Esophagus squamous epithelium (tissue), 5 donors: ENCODE measurements around the gene TTC27. TPM values are rescaled to one million over a fixed set of nuclear protein-coding genes. Genes with fewer than 3 reads are reported as not detected.

Source experiments
- DNase-seq: peaks from one replicate; lab custom pipeline; 2025; lab: John Stamatoyannopoulos, UW
- H3K27ac ChIP-seq, 4 donors: fragments of 200-600 bp; sonication (generic); one replicate each; pipeline ENCODE4 v1.5.1; 2016 to 2019; ENCODE audit warnings: mild to moderate bottlenecking in 1 of 4
- H3K27me3 ChIP-seq, 4 donors: fragments of 200-600 bp; sonication (generic); 1 replicate in 3 of 4; 2 replicates in 1 of 4; pipeline versions ENCODE4 v1.5.1 to v1.6.0; 2017 to 2021; ENCODE audit warnings: antibody characterized with exemption in 1 of 4
- H3K36me3 ChIP-seq, 3 donors: fragments of 200-600 bp; sonication (generic); one replicate each; pipeline ENCODE4 v1.5.1; 2016 to 2019
- H3K4me1 ChIP-seq, 3 donors: fragments of 200-600 bp; sonication (generic); one replicate each; pipeline ENCODE4 v1.5.1; 2017 to 2019
- H3K4me3 ChIP-seq, 4 donors: fragments of 200-600 bp; sonication (generic); 1 replicate in 3 of 4; 2 replicates in 1 of 4; pipeline ENCODE4 v1.5.1; 2016 to 2019; ENCODE audit warnings: mild to moderate bottlenecking in 2 of 4, moderate library complexity in 1 of 4
- H3K9me3 ChIP-seq, 3 donors: fragments of 200-600 bp; sonication (generic); one replicate each; pipeline ENCODE4 v1.5.1; 2016 to 2019
- CTCF ChIP-seq, 6 experiments: fragments of 450-650 bp in 4 of 6; fragments of 200-600 bp in 2 of 6; sonication (generic) in 2 of 6; IDR thresholded peaks; one replicate each; pipeline ENCODE4 v1.5.1; 2016 to 2019; ENCODE audit warnings: antibody characterized with exemption in 6 of 6, mild to moderate bottlenecking in 4 of 6, moderate library complexity in 4 of 6
- POLR2A ChIP-seq, 4 donors: fragments of 450-650 bp; IDR thresholded peaks; one replicate each; pipeline ENCODE4 v1.6.1; 2017; ENCODE audit warnings: antibody characterized with exemption in 4 of 4, mild to moderate bottlenecking in 4 of 4, moderate library complexity in 3 of 4
- WGBS, 2 donors: methylation state at CpG; one replicate each; pipeline ENCODE4 v1.1.5; 2018; 5-methylcytosine and 5-hydroxymethylcytosine counted together
- intact Hi-C: fragments of 100-400 bp; cut with DNase I; formaldehyde crosslinking; loops from one replicate; pipeline ENCODE4 v1.15.0; 2022
- total RNA-seq, 4 donors: library from RNA; depleted of rRNA; stranded (reverse); fragments of >200 nt; gene quantifications; one replicate each; pipeline ENCODE4 v1.1.0, GENCODE V29; 2016
- donor health status: DM: yes; HTN: yes; CAD: no.

TTC27 gene
- total RNA-seq, 4 donors from 2014 or later, result 9.2 to 18.4 (median 16.6) TPM

- peak overlapping the region in 1 of 4 donors; percentile 3 for H3K4me3 ChIP-seq
- no peak overlapping the region for H3K27ac ChIP-seq
- H3K9me3 ChIP-seq, result no peaks in the 10 kb centered on the region
- DNase-seq, result no peak
- intact Hi-C loops, result no loop called here
- H3K4me1 ChIP-seq, result peaks cover 0 to 5% (median 0%) of the 10 kb centered on the region in 3 donors
- 59 to 67% methylated on average over 7 of the region's 7 CpGs for WGBS, 2 donors
- peaks cover 0 to 42% (median 4%) of the 10 kb centered on the region in 3 donors for H3K36me3 ChIP-seq
- H3K27me3 ChIP-seq, result no peaks in the 10 kb centered on the region
- TF ChIP-seq POLR2A (IDR thresholded peaks at IDR 0.05) (no peak), CTCF (IDR thresholded peaks at IDR 0.05) (no peak)
Observed at GRCh38 chr2:32756074-32756727, 128.4 kb downstream of the TTC27 start.

GRCh38 chr2:32758232-32758631 is 130.4 kb downstream of the TTC27 start:
- Histone ChIP-seq H3K36me3 (peaks cover 0 to 48% (median 4%) of the 10 kb centered on the region in 3 donors), H3K27me3 (no peaks in the 10 kb centered on the region), H3K27ac (no peak overlapping the region), H3K9me3 (no peaks in the 10 kb centered on the region), H3K4me1 (peaks cover 0 to 5% (median 0%) of the 10 kb centered on the region in 3 donors), H3K4me3 (no peak overlapping the region)
- DNase-seq, result no peak
- WGBS, 2 donors, result 92% methylated on average over 11 of the region's 11 CpGs
- intact Hi-C loops, result no loop called here
- TF ChIP-seq CTCF (IDR thresholded peaks at IDR 0.05) (no peak), POLR2A (IDR thresholded peaks at IDR 0.05) (no peak)

- TF ChIP-seq POLR2A (IDR thresholded peaks at IDR 0.05), result no peak
- TF ChIP-seq CTCF (IDR thresholded peaks at IDR 0.05), result no peak
- no peak overlapping the region for H3K4me3 ChIP-seq
- no peak overlapping the region for H3K27ac ChIP-seq
- intact Hi-C loops, result no loop called here
- 96 to 98% methylated on average over 4 of the region's 4 CpGs for WGBS, 2 donors
- no peaks in the 10 kb centered on the region for H3K9me3 ChIP-seq
- DNase-seq, result no peak
- H3K36me3 ChIP-seq, result peaks cover 0 to 55% (median 4%) of the 10 kb centered on the region in 3 donors
- H3K4me1 ChIP-seq, result peaks cover 0 to 5% (median 0%) of the 10 kb centered on the region in 3 donors
- H3K27me3 ChIP-seq, result no peaks in the 10 kb centered on the region
Observed at GRCh38 chr2:32760628-32761027, 132.8 kb downstream of the TTC27 start.

- Histone ChIP-seq H3K4me3 (no peak overlapping the region), H3K9me3 (no peaks in the 10 kb centered on the region), H3K27me3 (no peaks in the 10 kb centered on the region), H3K36me3 (peaks cover 0 to 19% (median 0%) of the 10 kb centered on the region in 3 donors), H3K27ac (no peak overlapping the region), H3K4me1 (no peaks in the 10 kb centered on the region)
- WGBS, 2 donors, result 71 to 89% methylated on average over 1 of the region's 1 CpG
- DNase-seq, result no peak
- intact Hi-C loops, result no loop called here
- TF ChIP-seq POLR2A (IDR thresholded peaks at IDR 0.05) (no peak), CTCF (IDR thresholded peaks at IDR 0.05) (no peak)
Observed at GRCh38 chr2:32768387-32769174, 140.7 kb downstream of the TTC27 start.

GRCh38 chr2:32770360-32770759 is 142.5 kb downstream of the TTC27 start:
- Histone ChIP-seq H3K27me3 (no peaks in the 10 kb centered on the region), H3K9me3 (no peaks in the 10 kb centered on the region), H3K27ac (no peak overlapping the region), H3K4me1 (no peaks in the 10 kb centered on the region), H3K4me3 (no peak overlapping the region), H3K36me3 (peaks cover 0 to 14% (median 0%) of the 10 kb centered on the region in 3 donors)
- intact Hi-C loops, result no loop called here
- 62 to 69% methylated on average over 5 of the region's 5 CpGs for WGBS, 2 donors
- no peak for DNase-seq
- TF ChIP-seq CTCF (IDR thresholded peaks at IDR 0.05) (no peak), POLR2A (IDR thresholded peaks at IDR 0.05) (no peak)
